Activated T-cell treated with anti-CD3 and anti-CD28 coated beads for 48 hours (primary cell): ENCODE results near the gene SLBP.
A peak's percentile ranks its signal among the peaks of the same experiment; 100 is the strongest.

Source experiments
- DNase-seq: peaks from one replicate; pipeline ENCODE4 v3.0.0-alpha.2; 2020; ENCODE audit warnings: low read depth

SLBP gene

DNA sequence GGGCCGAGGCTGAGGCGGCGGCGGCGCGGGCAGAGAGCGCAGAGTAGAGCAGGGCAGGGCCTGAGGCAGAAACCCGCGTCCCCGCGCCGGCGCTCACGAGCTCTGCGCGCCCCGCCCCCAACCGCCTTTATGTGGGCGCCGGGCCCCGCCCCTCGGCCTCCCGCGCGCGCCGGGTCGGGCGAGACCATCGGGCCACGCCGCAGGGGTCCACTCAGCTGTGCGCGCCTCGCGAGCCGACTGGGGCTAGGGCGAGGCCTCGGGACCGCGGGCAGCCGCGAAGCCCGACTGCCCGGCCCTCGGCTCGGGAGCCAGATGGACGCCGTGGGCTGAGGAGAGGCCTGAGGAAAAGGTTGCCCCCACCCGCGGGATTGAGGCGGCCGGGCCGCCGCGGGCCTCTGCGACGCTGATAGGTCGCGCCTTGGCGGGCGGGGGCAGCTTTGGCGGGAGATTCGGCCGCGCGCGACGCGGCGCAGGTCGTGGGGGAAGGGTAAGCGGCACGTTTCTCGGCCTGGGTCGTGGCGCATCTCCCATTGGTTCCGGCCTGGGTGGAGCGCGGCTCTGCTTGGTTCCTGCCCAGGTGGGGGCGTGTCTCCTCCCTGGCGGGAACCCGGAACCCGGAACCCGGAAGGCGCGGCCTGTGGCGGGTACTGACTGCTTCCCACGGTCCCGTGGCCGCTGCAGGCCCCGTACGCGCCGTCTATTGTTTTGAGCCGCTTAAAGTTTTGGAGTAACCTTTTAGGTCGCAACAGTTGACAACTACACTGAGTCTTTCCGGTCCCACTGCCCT, at the start of gene SLBP:
SLBP (minus strand) TSS at position 104 of the 787 bp plus-strand sequence. CDS start 131 bp downstream, outside the sequence.
- peak; percentile 99 for DNase-seq

DNA sequence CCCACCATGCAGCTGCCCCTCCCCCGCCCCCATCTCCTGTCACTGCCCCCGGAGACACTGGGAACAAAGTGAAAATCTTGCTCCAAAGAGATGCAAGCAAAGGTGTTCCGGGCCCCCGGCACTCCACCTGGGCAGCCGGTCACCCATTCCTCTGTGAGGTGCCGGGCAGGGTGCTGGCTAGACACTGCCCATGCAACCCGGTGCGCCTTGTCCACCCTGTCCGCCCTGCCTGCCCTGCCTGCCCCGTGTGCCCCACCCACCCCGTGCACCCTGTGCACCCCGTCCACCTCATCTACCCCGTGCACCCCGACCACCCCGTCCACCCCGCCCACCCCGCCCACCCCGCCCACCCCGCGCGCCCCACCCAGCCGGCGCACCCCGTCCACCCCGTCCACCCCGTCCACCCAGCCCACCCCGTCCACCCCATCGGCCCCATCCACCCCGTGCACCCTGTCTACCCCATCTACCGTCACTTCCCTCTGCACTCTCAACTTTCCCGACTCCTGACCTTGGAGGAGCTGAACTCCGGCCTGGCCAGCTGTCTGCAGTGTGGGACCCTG, 49.1 kb upstream of the SLBP start:
- DNase-seq: no peak

GRCh38 chr4:1760521-1761071, 48.5 kb upstream of the SLBP start:
- no peak for DNase-seq

DNA sequence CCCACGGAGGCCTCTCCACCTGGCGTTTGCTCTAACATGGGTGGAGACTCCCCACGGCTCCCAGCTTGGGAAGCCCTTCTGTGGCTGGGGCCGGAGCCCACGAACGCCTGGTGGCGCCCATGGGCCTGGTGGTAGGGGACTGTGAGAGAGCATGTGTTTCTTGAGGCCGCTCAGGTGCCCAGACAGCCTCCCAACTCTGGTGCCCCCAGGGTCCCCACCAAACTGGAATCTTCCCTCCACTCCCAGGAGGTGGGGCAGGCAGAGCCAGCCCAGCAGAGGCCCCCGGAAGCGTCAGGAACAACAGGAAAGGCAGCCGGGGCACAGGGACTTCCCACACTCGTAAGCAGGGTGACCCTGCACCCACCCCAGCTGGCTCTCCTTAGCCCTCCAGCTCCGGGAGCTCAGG, 47.7 kb upstream of the SLBP start:
- no peak for DNase-seq

DNA sequence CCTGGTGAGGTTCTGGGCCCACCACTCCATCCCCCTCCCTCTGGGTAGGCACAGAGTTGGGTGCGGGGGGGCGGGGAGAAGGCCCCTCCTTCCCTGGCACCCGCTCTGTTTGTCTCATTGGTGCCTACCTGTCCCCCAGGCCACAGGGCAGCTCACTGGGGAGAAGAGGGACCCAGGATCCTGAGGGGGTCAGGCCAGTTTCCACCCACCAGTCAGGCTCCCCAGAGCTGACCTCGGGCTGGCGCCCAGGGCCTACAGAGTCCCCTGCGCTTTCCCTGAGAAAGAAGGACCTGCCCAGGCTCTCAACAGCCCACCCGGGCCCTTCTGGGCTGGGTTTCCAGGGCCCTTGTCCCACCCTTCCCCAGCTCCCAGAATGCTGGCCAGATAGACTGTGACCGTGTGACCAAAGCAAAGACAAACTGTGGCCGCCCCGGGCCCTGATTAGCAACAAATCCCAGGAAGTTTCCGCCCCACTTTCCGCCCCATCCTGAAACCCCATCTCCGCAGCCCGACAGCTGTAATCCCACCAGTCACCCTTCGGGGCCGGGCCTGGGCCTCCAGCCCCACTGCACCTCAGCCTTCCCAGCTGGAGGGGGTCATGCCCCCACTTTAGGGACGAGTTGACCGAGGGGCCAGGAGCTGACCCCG, 47.2 kb upstream of the SLBP start:
- no peak for DNase-seq

GRCh38 chr4:1758306-1759121, 46.4 kb upstream of the SLBP start:
- no peak for DNase-seq

- no peak for DNase-seq
Measured at GRCh38 chr4:1757836-1758235, 45.7 kb upstream of the SLBP start.

DNA sequence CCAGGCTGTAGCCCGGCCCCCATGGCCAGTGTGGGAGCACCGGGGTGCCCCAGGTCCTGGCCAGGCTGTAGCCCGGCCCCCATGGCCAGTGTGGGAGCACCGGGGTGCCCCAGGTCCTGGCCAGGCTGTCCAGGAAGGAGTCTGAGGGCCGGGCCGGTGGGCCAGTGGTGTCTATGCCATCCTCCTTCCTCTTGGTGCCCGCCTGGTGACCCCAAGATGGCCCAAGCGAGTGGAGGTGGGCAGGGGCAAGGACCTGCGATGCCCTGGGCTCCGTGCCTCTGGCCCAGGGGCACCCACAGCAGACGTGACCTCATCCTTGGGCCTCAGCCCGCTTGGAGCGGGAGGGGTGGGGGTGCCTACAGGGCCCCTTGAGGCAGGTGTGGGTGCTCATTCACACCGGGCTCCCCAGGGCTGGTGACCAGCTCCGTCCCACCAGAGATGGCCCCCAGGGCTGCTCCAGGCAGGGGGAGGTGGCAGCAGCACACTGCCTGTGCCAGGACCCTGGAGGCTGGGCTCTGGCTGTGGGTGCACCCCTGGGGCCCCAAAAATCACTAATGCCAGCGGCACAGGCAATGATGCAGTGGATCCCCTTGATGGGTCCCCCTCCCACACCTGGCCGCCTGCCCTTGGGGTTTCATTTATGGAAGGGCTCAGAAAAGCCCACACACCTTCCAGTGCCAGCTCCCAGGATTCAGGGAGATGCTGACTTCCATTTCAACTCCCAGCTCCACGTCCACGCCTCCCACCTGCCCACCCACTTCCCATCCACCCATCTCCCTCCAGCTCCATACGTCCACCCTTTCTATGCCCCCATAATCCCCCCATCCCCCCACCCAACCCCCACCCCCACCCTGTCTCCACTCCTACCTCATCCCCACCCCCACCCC, 45.0 kb upstream of the SLBP start:
- no peak for DNase-seq

DNA sequence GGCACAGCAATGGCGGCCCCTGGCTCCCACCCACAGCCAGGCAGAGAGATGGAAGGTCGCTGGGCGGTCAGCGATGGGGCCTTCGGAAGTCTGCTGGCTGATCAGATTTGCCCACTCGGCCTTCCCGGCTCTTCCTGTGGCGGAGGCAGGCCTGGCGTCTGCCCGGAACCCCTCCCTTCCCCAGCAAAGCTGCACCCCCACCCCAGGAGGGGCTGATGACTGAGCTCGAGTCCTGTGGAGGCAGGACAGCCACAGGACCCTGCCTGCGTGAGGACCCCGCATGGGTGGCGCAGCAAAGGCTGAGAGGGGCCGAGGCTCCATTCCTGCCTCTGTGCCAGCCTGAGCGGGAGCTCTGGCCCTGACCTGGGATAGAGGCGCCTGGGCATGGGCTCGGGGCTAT, 44.0 kb upstream of the SLBP start:
- no peak for DNase-seq

- no peak for DNase-seq
Measured at GRCh38 chr4:1755297-1755696, 43.2 kb upstream of the SLBP start.

DNA sequence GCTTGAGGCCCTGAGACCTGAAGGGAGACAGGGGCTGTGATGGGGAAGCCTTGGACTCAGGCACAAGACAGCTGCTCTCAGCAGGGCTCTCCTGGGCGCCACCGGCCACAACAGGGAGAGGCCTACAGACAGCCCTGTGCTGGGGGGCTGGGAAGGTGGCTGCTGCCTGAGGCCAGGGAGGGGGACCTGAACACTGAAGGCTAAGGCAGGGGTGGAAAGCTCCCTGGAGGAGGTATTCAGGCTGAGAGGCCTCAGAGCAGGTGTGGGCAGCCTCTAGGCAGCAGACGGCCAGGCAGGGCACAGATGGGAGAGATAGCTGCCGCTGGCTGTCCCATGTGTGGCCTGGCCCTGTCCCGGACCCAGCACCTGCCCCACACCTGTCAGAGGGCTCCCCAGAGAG, 42.2 kb upstream of the SLBP start:
- DNase-seq: no peak

GRCh38 chr4:1753697-1754311, 41.7 kb upstream of the SLBP start:
- DNase-seq: no peak

GRCh38 chr4:1753294-1753696, 41.2 kb upstream of the SLBP start:
- no peak for DNase-seq

DNA sequence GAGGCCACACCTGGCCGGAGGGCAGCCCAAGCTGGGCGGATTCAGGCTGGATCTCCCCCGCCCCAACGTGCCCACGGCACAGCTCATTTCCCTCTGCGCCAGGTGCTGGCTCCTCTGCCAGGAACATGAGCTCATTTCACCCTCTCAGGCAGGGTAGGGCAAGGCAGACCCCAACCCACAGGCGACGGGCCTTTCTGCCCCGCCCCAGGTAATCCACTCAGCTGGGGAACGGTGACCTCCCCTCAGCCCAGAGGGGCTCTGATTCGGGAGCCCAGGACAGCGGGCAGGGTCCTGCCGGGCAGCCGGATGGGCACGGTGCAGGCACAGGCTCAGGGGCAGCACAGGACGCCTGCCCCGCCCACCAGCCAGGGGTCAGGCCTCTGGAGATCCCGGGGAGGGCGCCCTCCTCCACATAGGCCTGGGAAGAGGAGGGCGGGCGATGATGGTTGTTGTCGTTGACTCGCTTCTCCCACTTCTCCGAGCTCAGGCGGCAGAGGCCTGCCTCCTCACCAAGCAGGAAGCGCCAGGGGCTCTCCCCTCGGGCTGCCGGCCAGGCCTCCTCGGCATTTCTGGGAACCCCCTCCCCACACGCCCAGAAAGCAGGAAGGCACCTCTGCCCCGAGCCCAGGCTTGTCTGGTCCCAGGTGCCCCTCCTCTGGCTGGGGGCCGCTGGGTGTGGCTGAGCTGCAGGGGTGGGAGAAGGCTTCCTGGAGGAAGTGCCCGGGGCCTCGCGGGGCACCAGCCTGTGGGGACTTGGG, 40.3 kb upstream of the SLBP start:
- peak; percentile 41 for DNase-seq

- no peak for DNase-seq
Measured at GRCh38 chr4:1751919-1752283, 39.8 kb upstream of the SLBP start.

DNA sequence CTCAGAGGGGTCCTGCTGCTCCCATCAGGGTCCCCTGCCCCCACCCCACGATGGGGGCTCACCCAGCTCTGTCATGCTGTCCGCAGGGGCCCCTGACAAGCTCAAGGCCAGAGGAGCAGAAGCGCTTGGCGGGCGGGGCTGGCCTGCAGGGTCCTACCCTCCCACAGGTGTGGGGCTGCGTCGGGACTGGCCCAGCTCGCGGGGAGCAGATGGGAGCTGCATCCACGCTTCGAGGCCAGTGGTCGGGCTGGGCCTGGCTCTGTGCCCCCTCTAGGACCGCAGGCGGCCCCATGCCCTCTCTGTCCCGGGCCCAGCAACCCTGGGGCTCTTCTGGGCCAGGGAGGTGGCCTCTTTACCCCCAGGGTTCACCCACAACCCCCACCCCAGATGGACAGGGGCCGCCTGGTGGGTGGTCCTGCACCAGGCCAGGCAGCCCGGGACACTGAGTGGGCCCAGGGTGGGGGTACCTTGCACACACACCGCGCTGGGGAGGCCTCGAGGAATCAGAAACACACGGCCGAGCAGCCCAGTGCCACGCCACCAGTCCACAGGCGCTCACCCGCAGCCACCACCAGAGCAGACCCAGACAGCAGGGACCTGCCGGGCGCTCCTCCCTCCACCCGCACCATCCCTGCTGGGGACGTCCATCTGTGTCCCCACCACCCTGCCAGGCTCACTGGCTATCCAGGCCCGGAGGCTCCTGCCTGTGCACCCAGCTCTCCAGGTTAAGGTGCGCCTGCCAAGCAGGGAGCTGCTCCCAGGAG, 39.2 kb upstream of the SLBP start:
- DNase-seq: no peak

- no peak for DNase-seq
Measured at GRCh38 chr4:1750381-1751154, 38.4 kb upstream of the SLBP start.

- no peak for DNase-seq
Measured at GRCh38 chr4:1749826-1750225, 37.7 kb upstream of the SLBP start.

GRCh38 chr4:1749370-1749769, 37.3 kb upstream of the SLBP start:
- DNase-seq: no peak
